ENCODE results near the gene GLRX3.

The GLRX3 gene

DNA sequence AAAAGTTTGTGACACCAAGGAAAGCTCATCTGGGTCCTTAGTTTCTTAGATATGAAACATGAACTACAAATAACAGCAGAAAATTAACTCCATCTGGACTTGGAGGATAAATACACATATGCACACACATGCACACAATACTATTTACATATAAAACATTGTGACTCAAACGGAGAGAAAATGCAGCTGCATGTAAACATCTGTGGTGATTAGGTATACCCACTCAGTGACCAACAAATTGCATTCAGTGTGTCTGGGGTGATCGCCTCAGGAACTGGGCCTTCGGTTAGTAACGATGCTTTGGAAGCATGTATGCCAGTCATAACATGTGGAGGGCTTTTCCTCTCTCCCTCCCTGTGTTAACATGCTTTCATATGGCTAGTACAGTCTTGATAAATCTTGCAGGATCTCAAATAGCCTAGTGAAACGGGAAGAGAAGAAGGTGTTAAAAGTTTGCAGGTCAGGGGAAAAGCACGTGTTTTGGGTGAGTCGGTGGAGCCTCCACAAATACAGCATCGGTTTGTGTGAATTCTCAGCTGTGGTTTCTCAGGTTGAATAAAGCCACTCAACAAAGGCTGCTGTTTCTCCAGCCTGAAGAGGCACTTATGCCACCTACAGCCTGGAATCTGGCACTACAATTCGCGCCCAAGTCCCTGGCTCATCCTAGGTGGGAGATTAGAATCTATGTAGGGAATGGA, 8.7 kb upstream of the GLRX3 start:
- TF ChIP-seq, protein P1, sequence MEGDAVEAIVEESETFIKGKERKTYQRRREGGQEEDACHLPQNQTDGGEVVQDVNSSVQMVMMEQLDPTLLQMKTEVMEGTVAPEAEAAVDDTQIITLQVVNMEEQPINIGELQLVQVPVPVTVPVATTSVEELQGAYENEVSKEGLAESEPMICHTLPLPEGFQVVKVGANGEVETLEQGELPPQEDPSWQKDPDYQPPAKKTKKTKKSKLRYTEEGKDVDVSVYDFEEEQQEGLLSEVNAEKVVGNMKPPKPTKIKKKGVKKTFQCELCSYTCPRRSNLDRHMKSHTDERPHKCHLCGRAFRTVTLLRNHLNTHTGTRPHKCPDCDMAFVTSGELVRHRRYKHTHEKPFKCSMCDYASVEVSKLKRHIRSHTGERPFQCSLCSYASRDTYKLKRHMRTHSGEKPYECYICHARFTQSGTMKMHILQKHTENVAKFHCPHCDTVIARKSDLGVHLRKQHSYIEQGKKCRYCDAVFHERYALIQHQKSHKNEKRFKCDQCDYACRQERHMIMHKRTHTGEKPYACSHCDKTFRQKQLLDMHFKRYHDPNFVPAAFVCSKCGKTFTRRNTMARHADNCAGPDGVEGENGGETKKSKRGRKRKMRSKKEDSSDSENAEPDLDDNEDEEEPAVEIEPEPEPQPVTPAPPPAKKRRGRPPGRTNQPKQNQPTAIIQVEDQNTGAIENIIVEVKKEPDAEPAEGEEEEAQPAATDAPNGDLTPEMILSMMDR (IDR thresholded peaks at IDR 0.05; ENCODE audit: low read depth, low read length, missing control alignments), result peak; percentile 82
- H3K4me3 ChIP-seq (ENCODE audit: low read depth, low read length), result no peak overlapping the region
- DNase-seq (ENCODE audit: low read depth), result no peak

DNA sequence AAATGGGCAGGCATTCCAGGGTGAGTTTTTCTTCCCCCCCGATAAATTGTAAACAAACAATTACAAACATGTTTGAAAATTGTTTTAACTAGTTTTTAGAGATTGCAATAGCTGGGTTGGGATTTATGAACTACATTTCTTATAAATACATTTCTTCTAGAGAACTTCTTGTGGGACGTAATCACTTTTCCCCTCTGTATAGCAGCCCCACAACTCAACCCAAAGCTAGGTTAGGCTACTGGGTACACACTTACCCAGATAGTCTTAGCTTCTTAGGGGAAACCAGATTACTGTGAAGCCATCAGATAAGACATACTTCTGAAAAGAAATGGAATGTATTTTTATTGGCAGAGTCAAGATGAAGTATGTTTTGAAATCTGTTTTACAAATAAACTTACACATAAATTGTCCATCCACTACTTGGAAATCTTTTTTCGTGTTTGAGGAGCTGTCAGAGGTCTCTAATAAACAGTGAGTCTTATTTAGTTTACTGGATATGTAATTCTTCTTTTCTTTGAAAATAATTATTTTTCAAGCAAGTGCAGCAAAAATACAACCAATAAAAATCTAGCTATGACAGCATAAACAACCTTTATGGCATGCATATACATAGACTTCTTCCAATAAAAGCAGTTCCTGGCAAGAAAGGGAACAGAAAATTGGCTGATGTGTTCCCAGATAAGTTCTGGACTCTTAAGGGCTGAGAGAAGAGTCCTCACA, 8.0 kb upstream of the GLRX3 start:
- DNase-seq (ENCODE audit: low read depth), result no peak
- no peak overlapping the region for H3K4me3 ChIP-seq (ENCODE audit: low read depth, low read length)
- TF ChIP-seq, protein P1 (IDR thresholded peaks at IDR 0.05; ENCODE audit: low read depth, low read length, missing control alignments), result no peak

DNA sequence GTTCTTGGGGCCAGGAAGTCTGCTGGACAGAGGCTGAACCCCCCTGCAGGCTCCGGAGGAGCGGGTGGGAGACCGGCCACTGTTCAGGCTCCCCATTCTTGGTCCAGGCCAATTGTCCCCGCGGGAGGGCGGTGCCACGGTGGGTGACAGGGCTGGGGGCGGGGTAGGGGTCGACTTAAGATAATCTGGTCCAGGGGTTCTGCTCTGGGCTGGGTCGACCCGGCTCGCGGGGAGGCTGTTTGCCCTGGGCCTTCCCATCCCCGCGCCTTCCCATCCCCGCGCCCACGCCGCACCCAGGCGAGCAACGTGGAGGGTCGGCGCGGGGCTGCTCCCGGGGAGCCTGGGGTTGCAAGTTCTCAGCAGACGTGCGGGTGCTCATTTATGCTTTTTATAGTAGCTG, 7.3 kb upstream of the GLRX3 start:
- TF ChIP-seq, protein P1 (IDR thresholded peaks at IDR 0.05; ENCODE audit: low read depth, low read length, missing control alignments), result no peak
- no peak overlapping the region for H3K4me3 ChIP-seq (ENCODE audit: low read depth, low read length)
- no peak for DNase-seq (ENCODE audit: low read depth)

DNA sequence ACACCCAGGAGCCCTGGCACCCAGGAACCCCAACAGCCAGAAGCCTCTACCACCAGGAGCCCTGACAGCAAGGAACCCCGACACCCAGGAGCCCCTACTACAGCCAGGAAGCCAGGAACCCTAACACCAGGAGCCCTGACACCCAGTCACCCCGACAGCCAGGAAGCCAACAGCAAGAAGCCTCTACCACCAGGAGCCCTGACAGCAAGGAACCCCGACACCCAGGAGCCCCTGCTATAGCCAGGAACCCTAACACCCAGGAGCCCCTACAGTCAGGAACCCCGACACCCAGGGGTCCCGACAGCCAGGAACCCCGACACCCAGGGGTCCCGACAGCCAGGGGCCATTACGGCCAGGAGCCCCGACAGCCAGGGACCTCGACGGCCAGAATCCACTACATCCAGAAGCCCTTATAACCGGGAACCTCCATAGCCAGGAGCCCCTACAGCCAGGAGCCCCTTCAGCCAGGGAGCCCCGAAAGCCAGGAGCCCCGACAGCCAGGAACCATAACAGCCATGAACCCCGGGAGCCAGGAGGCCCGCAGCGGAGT, 440 bp upstream of the GLRX3 start:
- no peak for DNase-seq (ENCODE audit: low read depth)
- TF ChIP-seq, protein P1 (IDR thresholded peaks at IDR 0.05; ENCODE audit: low read depth, low read length, missing control alignments), result no peak
- peak overlapping the region; percentile 92 for H3K4me3 ChIP-seq (ENCODE audit: low read depth, low read length)

DNA sequence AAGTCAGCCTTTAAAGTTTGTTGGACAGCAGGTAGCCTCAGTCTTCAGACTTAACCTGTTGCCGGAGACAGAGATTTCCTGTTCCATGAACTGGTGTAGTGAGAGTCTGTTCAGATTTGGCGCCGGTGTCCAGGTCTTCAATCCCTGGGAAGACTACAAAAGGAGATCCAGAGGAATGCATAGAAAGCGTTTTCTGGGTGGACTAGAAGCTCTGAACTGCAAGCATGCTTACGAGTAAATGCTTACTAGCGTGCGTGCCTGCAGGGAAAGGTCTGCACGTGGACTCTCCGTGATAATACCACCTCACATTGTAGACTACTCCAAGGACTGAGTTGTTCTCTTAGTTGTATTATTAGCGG, 878 bp downstream of the GLRX3 start:
- DNase-seq (ENCODE audit: low read depth), result no peak
- H3K4me3 ChIP-seq (ENCODE audit: low read depth, low read length), result peak overlapping the region; percentile 92
- TF ChIP-seq, protein P1 (IDR thresholded peaks at IDR 0.05; ENCODE audit: low read depth, low read length, missing control alignments), result no peak

DNA sequence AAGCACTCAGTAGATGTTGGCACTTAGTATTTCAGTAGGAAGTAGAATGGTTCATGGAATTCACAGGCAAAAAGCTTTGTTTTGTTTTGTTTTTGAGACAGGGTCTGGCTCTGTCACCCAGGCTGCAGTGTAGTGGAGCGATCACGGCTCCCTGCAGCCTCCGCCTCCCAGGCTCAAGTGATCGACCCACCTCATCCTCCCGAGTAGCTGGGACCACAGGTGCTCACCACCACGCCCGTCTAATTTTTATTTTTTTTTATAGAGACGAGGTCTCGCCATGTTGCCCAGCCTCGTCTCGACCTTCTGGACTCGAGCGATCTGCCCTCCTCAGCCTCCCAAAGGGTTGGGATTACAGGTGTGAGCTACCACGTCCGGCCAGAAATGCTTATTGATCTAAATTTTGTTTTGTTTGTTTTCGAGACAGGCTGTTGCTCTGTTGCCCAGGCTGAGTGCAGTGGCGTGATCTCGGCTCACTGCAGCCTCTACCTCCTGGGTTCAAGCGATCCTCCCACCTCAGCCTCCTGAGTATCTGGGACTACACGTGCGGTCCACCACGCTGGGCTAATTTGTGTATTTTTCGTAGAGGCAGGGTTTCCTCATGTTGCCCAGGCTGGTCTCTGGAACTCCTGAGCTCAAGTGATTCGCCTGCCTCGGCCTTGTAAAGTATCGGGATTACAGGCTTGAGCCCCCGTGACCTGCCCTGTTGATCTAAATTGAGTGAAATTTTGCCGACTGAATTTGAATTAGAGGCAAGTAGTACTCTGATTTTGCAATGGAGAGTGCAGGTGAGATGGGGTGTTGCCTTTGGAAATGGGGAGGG, 1.7 kb downstream of the GLRX3 start:
- H3K4me3 ChIP-seq (ENCODE audit: low read depth, low read length), result peak overlapping the region; percentile 92
- TF ChIP-seq, protein P1 (IDR thresholded peaks at IDR 0.05; ENCODE audit: low read depth, low read length, missing control alignments), result no peak
- DNase-seq (ENCODE audit: low read depth), result no peak

Measured in GM12864 (cell line).